Gastroesophageal sphincter (tissue), 4 donors: ENCODE measurements around the gene RMI1. TPM values are rescaled to one million over a fixed set of nuclear protein-coding genes. Genes with fewer than 3 reads are reported as not detected.

ENCODE experiments used
- ATAC-seq: fragments of 150-250 bp; one replicate; pipeline ENCODE4 v1.9.1; 2016; ENCODE audit warnings: mild to moderate bottlenecking, moderate library complexity
- H3K27ac ChIP-seq, 4 donors: fragments of 200-600 bp; sonication (generic) in 3 of 4; 1 replicate in 3 of 4; 2 replicates in 1 of 4; pipeline ENCODE4 v1.5.1; 2016 to 2019
- H3K27me3 ChIP-seq: fragments of 200-600 bp; sonication (generic); one replicate; pipeline ENCODE4 v1.5.1; 2019
- H3K36me3 ChIP-seq, 2 donors: fragments of 200-600 bp; sonication (generic); one replicate each; pipeline ENCODE4 v1.5.1; 2019; ENCODE audit warnings: control low read depth in 1 of 2
- H3K4me1 ChIP-seq, 3 donors: fragments of 200-600 bp; sonication (generic); 1 replicate in 2 of 3; 2 replicates in 1 of 3; pipeline ENCODE4 v1.5.1; 2016 to 2019; ENCODE audit warnings: control low read depth in 2 of 3
- H3K4me3 ChIP-seq, 2 donors: fragments of 200-600 bp; sonication (generic); one replicate each; pipeline ENCODE4 v1.5.1; 2019; ENCODE audit warnings: mild to moderate bottlenecking in 1 of 2, moderate library complexity in 1 of 2
- H3K9me3 ChIP-seq, 3 donors: fragments of 200-600 bp; sonication (generic); one replicate each; pipeline ENCODE4 v1.5.1; 2017 to 2019; ENCODE audit warnings: control low read depth in 2 of 3
- CTCF ChIP-seq, 4 experiments: fragments of 200-600 bp in 2 of 4; fragments of 450-650 bp in 2 of 4; sonication (generic) in 1 of 4; IDR thresholded peaks; one replicate each; pipeline ENCODE4 v1.5.1; 2017 to 2019; ENCODE audit warnings: antibody characterized with exemption in 4 of 4, mild to moderate bottlenecking in 2 of 4, moderate library complexity in 2 of 4
- EP300 ChIP-seq: sonication (generic); formaldehyde crosslinking; IDR thresholded peaks from one replicate; pipeline ENCODE4 v1.6.1; 2017; ENCODE audit warnings: antibody characterized with exemption, mild to moderate bottlenecking
- POLR2A ChIP-seq, 2 donors: fragments of 450-650 bp; IDR thresholded peaks; one replicate each; pipeline ENCODE4 v1.6.1; 2017; ENCODE audit warnings: antibody characterized with exemption in 2 of 2, mild to moderate bottlenecking in 2 of 2, moderate library complexity in 1 of 2
- POLR2AphosphoS5 ChIP-seq: sonication (generic); formaldehyde crosslinking; IDR thresholded peaks from one replicate; pipeline ENCODE4 v1.6.1; 2017; ENCODE audit warnings: antibody characterized with exemption
- WGBS, 2 donors: methylation state at CpG; one replicate each; pipeline ENCODE4 v1.1.5; 2018; ENCODE audit warnings: low coverage in 1 of 2; 5-methylcytosine and 5-hydroxymethylcytosine counted together
- total RNA-seq, 4 donors: library from RNA; depleted of rRNA; stranded (reverse); fragments of >200 nt; gene quantifications; one replicate each; pipeline ENCODE4 v1.1.0, GENCODE V29; 2016

Gene RMI1
- total RNA-seq, 4 donors from 2014 or later = 2.8 to 17.6 (median 4.5) TPM

- 12 to 42% methylated on average over 2 to 4 of the region's 4 CpGs for WGBS, 2 donors
- Histone ChIP-seq H3K9me3 (no peaks in the 10 kb centered on the region), H3K27ac (no peak overlapping the region), H3K36me3 (peaks cover 0 to 9% of the 10 kb centered on the region in 2 donors), H3K27me3 (no peaks in the 10 kb centered on the region), H3K4me1 (peaks cover 0 to 30% (median 9%) of the 10 kb centered on the region in 3 donors), H3K4me3 (no peak overlapping the region)
- TF ChIP-seq POLR2AphosphoS5 (peak; percentile 5), EP300 (no peak)
- ATAC-seq = no peak
Observed at GRCh38 chr9:83959061-83959460, 21.5 kb upstream of the RMI1 start.

GRCh38 chr9:83960991-83961390, 19.6 kb upstream of the RMI1 start:
- 86 to 87% methylated on average over 3 to 5 of the region's 5 CpGs for WGBS, 2 donors
- no peak for ATAC-seq
- Histone ChIP-seq H3K4me1 (peaks cover 0 to 12% (median 7%) of the 10 kb centered on the region in 3 donors), H3K36me3 (peaks cover 0 to 2% of the 10 kb centered on the region in 2 donors), H3K9me3 (no peaks in the 10 kb centered on the region), H3K4me3 (no peak overlapping the region), H3K27me3 (no peaks in the 10 kb centered on the region), H3K27ac (no peak overlapping the region)
- TF ChIP-seq CTCF (IDR thresholded peaks at IDR 0.05) (no peak), EP300 (no peak), POLR2AphosphoS5 (no peak), POLR2A (IDR thresholded peaks at IDR 0.05) (no peak)

- no peaks in the 10 kb centered on the region for H3K9me3 ChIP-seq
- TF ChIP-seq CTCF (IDR thresholded peaks at IDR 0.05) (no peak), EP300 (no peak), POLR2AphosphoS5 (no peak), POLR2A (IDR thresholded peaks at IDR 0.05) (no peak)
- H3K36me3 ChIP-seq = peaks cover 0 to 14% of the 10 kb centered on the region in 2 donors
- H3K4me1 ChIP-seq = peaks cover 0 to 5% (median 2%) of the 10 kb centered on the region in 3 donors
- H3K27ac ChIP-seq = no peak overlapping the region
- no peak overlapping the region for H3K4me3 ChIP-seq
- WGBS, 2 donors = 53 to 75% methylated on average over 1 to 2 of the region's 3 CpGs
- no peak for ATAC-seq
- H3K27me3 ChIP-seq = no peaks in the 10 kb centered on the region
Observed at GRCh38 chr9:83962165-83962564, 18.4 kb upstream of the RMI1 start.

GRCh38 chr9:83964973-83965349, 15.6 kb upstream of the RMI1 start:
- no peak overlapping the region for H3K4me3 ChIP-seq
- peaks cover 10 to 42% of the 10 kb centered on the region in 2 donors for H3K36me3 ChIP-seq
- no peak for ATAC-seq
- peaks cover 0 to 6% (median 0%) of the 10 kb centered on the region in 3 donors for H3K4me1 ChIP-seq
- H3K27ac ChIP-seq = peak overlapping the region in 1 of 4 donors; percentile 45
- H3K9me3 ChIP-seq = no peaks in the 10 kb centered on the region
- no peak for TF ChIP-seq EP300
- no peak for TF ChIP-seq CTCF (IDR thresholded peaks at IDR 0.05)
- no peak for TF ChIP-seq POLR2AphosphoS5
- no peak for TF ChIP-seq POLR2A (IDR thresholded peaks at IDR 0.05)
- 51 to 67% methylated on average over 2 of the region's 2 CpGs for WGBS, 2 donors
- no peaks in the 10 kb centered on the region for H3K27me3 ChIP-seq

GRCh38 chr9:83965350-83966208, 15.0 kb upstream of the RMI1 start:
- WGBS, 2 donors = 48 to 65% methylated on average over 10 of the region's 11 CpGs
- TF ChIP-seq POLR2AphosphoS5 = peak; percentile 38
- TF ChIP-seq EP300 = no peak
- no peak for TF ChIP-seq CTCF (IDR thresholded peaks at IDR 0.05)
- TF ChIP-seq POLR2A (IDR thresholded peaks at IDR 0.05) = no peak
- peak overlapping the region in 1 of 4 donors; percentile 45 for H3K27ac ChIP-seq
- no peak overlapping the region for H3K4me3 ChIP-seq
- H3K27me3 ChIP-seq = no peaks in the 10 kb centered on the region
- ATAC-seq = peak; percentile 40
- H3K4me1 ChIP-seq = peaks cover 0 to 6% (median 0%) of the 10 kb centered on the region in 3 donors
- peaks cover 17 to 48% of the 10 kb centered on the region in 2 donors for H3K36me3 ChIP-seq
- no peaks in the 10 kb centered on the region for H3K9me3 ChIP-seq
